H1 (cell line): ENCODE data around the gene HYDIN. TPM values are rescaled to one million over a fixed set of nuclear protein-coding genes. Genes with fewer than 3 reads are reported as not detected.
A peak's percentile ranks its signal among the peaks of the same experiment; 100 is the strongest.

Experiments
- JUN ChIP-seq: IDR thresholded peaks from 2 replicates; pipeline ENCODE4 v1.6.1; 2011; ENCODE audit warnings: low read depth, mild to moderate bottlenecking, improper control_type of control experiment, low read length
- RFX5 ChIP-seq: IDR thresholded peaks from 2 replicates; pipeline ENCODE4 v1.6.1; 2011; ENCODE audit warnings: low read depth, low read length, improper control_type of control experiment, borderline replicate concordance
- SRF ChIP-seq: IDR thresholded peaks from 2 replicates; pipeline ENCODE4 v1.6.1; 2011; ENCODE audit warnings: mild to moderate bottlenecking, low read depth, low read length, moderate library complexity
- polyA plus RNA-seq, 7 experiments: library from polyadenylated mRNA; depleted of rRNA in 3 of 7; stranded (reverse) in 5 of 7; unstranded in 2 of 7; fragments of >200 nt in 5 of 7; fragments of 200-250 nt in 2 of 7; gene quantifications; 1 replicate in 5 of 7; 2 replicates in 1 of 7; 4 replicates in 1 of 7; pipeline versions ENCODE4 v1.2.1 to v1.2.3, GENCODE V29; 2011 to 2013; ENCODE audit warnings: missing spikeins in 2 of 7, mixed read lengths in 2 of 7
- total RNA-seq: library from RNA; stranded (reverse); fragmentation: NEBNext Ultra II Directional; extraction: Animal tissue kit (Norgen Biotek cat#: 25700); gene quantifications from 2 replicates; pipeline ENCODE4 v1.2.1, GENCODE V29; 2021
- TF ChIP-seq, protein P1 (sequence below), 3 experiments: IDR thresholded peaks; 1 replicate in 2 of 3; 2 replicates in 1 of 3; pipeline versions ENCODE4 v1.5.1 to v1.6.1; 2011; ENCODE audit warnings: low read length in 3 of 3, mild to moderate bottlenecking in 3 of 3, inconsistent platforms in 2 of 3, low read depth in 1 of 3, moderate library complexity in 1 of 3; ENCODE audit not compliant: insufficient read depth in 1 of 3; ENCODE audit errors: control extremely low read depth in 1 of 3
- TF ChIP-seq, protein P2 (sequence below): IDR thresholded peaks from 2 replicates; pipeline ENCODE4 v1.6.1; 2012; ENCODE audit warnings: low read length, inconsistent platforms

The HYDIN gene
- total and polyA plus RNA-seq, 2 of the 8 experiments (the other 6 are each of a cell fraction or from before 2014, with no cell fraction given), result 1.1 to 1.8 TPM

DNA sequence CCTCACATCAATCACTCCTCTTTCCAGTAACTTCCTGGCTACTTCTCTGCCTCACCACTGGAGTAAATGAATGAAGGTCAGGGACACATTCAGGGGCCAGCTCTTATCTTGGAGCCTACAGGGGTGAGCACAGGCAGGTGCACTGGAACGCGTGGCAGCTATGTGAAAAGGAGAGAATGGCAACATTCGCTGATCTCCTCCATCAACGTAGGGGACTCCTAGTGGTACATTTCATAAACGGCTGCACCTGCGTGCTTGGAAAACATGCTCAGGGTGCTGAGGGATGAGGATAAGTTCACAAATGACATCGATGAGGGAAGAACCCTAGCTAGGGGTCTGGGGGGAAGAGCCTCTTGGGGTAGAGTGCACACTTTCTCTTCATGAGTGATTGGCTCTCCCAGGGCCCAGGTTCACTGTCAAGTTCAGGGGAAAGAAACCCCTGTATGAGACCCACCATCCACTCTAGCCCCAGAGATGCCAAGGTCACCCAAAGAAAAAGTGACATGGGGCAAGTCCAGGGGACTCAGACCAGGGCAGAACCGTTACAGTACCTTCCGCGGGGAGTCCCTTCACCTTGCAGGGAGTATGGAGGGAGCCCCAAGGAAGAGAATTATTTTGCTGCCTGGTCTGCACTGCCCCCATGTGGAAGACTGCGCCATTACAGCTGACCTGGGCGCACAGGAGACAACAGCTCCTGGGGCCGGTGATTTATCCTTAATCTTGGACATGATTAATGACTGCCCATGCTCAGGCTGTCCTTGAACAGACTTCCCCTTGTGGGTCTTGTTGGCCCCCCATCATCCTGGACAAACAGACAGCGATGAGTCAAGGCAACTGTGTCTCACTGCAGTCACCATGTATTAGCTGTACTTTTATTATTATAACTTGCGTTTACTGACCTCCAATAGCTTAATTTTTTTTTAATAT is 459.6 kb downstream of the HYDIN start (continued):
- TF ChIP-seq, protein P1, sequence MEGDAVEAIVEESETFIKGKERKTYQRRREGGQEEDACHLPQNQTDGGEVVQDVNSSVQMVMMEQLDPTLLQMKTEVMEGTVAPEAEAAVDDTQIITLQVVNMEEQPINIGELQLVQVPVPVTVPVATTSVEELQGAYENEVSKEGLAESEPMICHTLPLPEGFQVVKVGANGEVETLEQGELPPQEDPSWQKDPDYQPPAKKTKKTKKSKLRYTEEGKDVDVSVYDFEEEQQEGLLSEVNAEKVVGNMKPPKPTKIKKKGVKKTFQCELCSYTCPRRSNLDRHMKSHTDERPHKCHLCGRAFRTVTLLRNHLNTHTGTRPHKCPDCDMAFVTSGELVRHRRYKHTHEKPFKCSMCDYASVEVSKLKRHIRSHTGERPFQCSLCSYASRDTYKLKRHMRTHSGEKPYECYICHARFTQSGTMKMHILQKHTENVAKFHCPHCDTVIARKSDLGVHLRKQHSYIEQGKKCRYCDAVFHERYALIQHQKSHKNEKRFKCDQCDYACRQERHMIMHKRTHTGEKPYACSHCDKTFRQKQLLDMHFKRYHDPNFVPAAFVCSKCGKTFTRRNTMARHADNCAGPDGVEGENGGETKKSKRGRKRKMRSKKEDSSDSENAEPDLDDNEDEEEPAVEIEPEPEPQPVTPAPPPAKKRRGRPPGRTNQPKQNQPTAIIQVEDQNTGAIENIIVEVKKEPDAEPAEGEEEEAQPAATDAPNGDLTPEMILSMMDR (IDR thresholded peaks at IDR 0.05; ENCODE audit: control extremely low read depth in 1 of 3, insufficient read depth in 1 of 3, low read depth in 1 of 3, low read length in 3 of 3), result peak; percentile 95 to 97 (median 95)
- TF ChIP-seq RFX5 (no peak), SRF (no peak), JUN (no peak)
- TF ChIP-seq, protein P2, sequence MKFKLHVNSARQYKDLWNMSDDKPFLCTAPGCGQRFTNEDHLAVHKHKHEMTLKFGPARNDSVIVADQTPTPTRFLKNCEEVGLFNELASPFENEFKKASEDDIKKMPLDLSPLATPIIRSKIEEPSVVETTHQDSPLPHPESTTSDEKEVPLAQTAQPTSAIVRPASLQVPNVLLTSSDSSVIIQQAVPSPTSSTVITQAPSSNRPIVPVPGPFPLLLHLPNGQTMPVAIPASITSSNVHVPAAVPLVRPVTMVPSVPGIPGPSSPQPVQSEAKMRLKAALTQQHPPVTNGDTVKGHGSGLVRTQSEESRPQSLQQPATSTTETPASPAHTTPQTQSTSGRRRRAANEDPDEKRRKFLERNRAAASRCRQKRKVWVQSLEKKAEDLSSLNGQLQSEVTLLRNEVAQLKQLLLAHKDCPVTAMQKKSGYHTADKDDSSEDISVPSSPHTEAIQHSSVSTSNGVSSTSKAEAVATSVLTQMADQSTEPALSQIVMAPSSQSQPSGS, result no peak
- TF ChIP-seq, all 59 proteins: peak for 3
